Hepatocyte (in vitro differentiated cells): ENCODE data around the gene RXRA. TPM values are rescaled to one million over a fixed set of nuclear protein-coding genes. Genes with fewer than 3 reads are reported as not detected.

Experiments used
- DNase-seq: peaks from one replicate; pipeline ENCODE4 v3.0.0-alpha.2; 2016; ENCODE audit warnings: low spot score
- H2AFZ ChIP-seq: fragments of 200-600 bp; sonication (generic); 2 replicates; pipeline ENCODE4 v1.6.0; 2016; ENCODE audit warnings: antibody characterized with exemption, mild to moderate bottlenecking
- H3K27ac ChIP-seq: fragments of 200-600 bp; sonication (generic); 2 replicates; pipeline ENCODE4 v1.5.1; 2016; ENCODE audit warnings: mild to moderate bottlenecking
- H3K27me3 ChIP-seq: fragments of 200-600 bp; sonication (generic); 2 replicates; pipeline ENCODE4 v1.6.1; 2016
- H3K36me3 ChIP-seq: fragments of 200-600 bp; sonication (generic); replicated peaks from 2 replicates; pipeline ENCODE4 v1.5.1; 2016; ENCODE audit warnings: low read depth; ENCODE audit not compliant: insufficient read depth
- H3K4me1 ChIP-seq: fragments of 200-600 bp; sonication (generic); 2 replicates; pipeline ENCODE4 v1.5.1; 2016; ENCODE audit warnings: mild to moderate bottlenecking, moderate library complexity; ENCODE audit not compliant: insufficient read depth
- H3K4me2 ChIP-seq: fragments of 200-600 bp; sonication (generic); 2 replicates; pipeline ENCODE4 v1.6.0; 2016
- H3K4me3 ChIP-seq: fragments of 200-600 bp; sonication (generic); 2 replicates; pipeline ENCODE4 v1.5.1; 2016; ENCODE audit warnings: mild to moderate bottlenecking
- H3K79me2 ChIP-seq: fragments of 200-600 bp; sonication (generic); 2 replicates; pipeline ENCODE4 v1.6.0; 2017; ENCODE audit warnings: mild to moderate bottlenecking
- H3K9me2 ChIP-seq: fragments of 200-600 bp; sonication (generic); replicated peaks from 2 replicates; pipeline ENCODE4 v1.6.0; 2017; ENCODE audit warnings: mild to moderate bottlenecking; ENCODE audit not compliant: insufficient read depth
- H3K9me3 ChIP-seq: fragments of 200-600 bp; sonication (generic); 2 replicates; pipeline ENCODE4 v1.5.1; 2016; ENCODE audit warnings: low read depth, mild to moderate bottlenecking
- H4K20me1 ChIP-seq: fragments of 200-600 bp; sonication (generic); 2 replicates; pipeline ENCODE4 v1.6.0; 2016; ENCODE audit warnings: mild to moderate bottlenecking; ENCODE audit not compliant: insufficient read depth, poor library complexity, severe bottlenecking
- CTCF ChIP-seq: fragments of 200-600 bp; sonication (generic); IDR thresholded peaks from 2 replicates; pipeline ENCODE4 v1.5.1; 2016; ENCODE audit warnings: antibody characterized with exemption, mild to moderate bottlenecking; ENCODE audit not compliant: poor library complexity
- EZH2 ChIP-seq: fragments of 200-600 bp; sonication (generic); IDR thresholded peaks from 2 replicates; pipeline ENCODE4 v1.6.1; 2016; ENCODE audit warnings: antibody characterized with exemption, mild to moderate bottlenecking, borderline replicate concordance
- EZH2phosphoT487 ChIP-seq: fragments of 200-600 bp; sonication (generic); IDR thresholded peaks from one replicate; pipeline ENCODE4 v1.6.1; 2018; ENCODE audit warnings: antibody characterized with exemption, mild to moderate bottlenecking, low read depth, moderate library complexity; ENCODE audit not compliant: unreplicated experiment, severe bottlenecking
- WGBS: methylation state at CpG from one replicate; pipeline ENCODE4 v1.1.6; 2016; ENCODE audit warnings: low lambda C conversion rate; ENCODE audit errors: missing lambda C conversion rate; 5-methylcytosine and 5-hydroxymethylcytosine counted together
- polyA plus RNA-seq: library from polyadenylated mRNA; unstranded; fragments of >200 nt; fragmentation: Nextera tagmentation; extraction: Ambion mirVana; gene quantifications from 2 replicates; pipeline ENCODE4 v1.2.1, GENCODE V29; 2016
- total RNA-seq: library from RNA; depleted of rRNA; stranded (reverse); fragments of >200 nt; gene quantifications from 2 replicates; pipeline ENCODE4 v1.2.3, GENCODE V29; 2014

Gene RXRA
- total and polyA plus RNA-seq, 2 experiments from 2014 or later = 35.9 to 41.6 TPM

- H3K79me2 ChIP-seq = peaks cover 100% of the 10 kb centered on the region
- no peak overlapping the region for H3K4me2 ChIP-seq
- H3K27ac ChIP-seq = no peak overlapping the region
- H3K4me1 ChIP-seq = peaks cover 13% of the 10 kb centered on the region
- H3K36me3 ChIP-seq = no peaks in the 10 kb centered on the region
- no peaks in the 10 kb centered on the region for H3K9me3 ChIP-seq
- no peaks in the 10 kb centered on the region for H3K9me2 ChIP-seq
- no peak for TF ChIP-seq EZH2phosphoT487
- no peak for TF ChIP-seq CTCF
- TF ChIP-seq EZH2 = no peak
- DNase-seq = no peak
- peaks cover 100% of the 10 kb centered on the region for H4K20me1 ChIP-seq
- no peaks in the 10 kb centered on the region for H3K27me3 ChIP-seq
- no peak overlapping the region for H3K4me3 ChIP-seq
- no peak overlapping the region for H2AFZ ChIP-seq
- 84% methylated on average over 21 of the region's 21 CpGs for WGBS
Measured at GRCh38 chr9:134346840-134347583, 20.8 kb downstream of the RXRA start.

GRCh38 chr9:134347996-134348395, 21.7 kb downstream of the RXRA start:
- H3K9me2 ChIP-seq = no peaks in the 10 kb centered on the region
- H3K27me3 ChIP-seq = no peaks in the 10 kb centered on the region
- H4K20me1 ChIP-seq = peaks cover 100% of the 10 kb centered on the region
- WGBS = 89% methylated on average over 10 of the region's 10 CpGs
- no peak overlapping the region for H3K4me2 ChIP-seq
- H3K27ac ChIP-seq = no peak overlapping the region
- no peak overlapping the region for H2AFZ ChIP-seq
- H3K9me3 ChIP-seq = no peaks in the 10 kb centered on the region
- peaks cover 19% of the 10 kb centered on the region for H3K4me1 ChIP-seq
- H3K79me2 ChIP-seq = peaks cover 100% of the 10 kb centered on the region
- no peaks in the 10 kb centered on the region for H3K36me3 ChIP-seq
- TF ChIP-seq EZH2phosphoT487 (no peak), EZH2 (no peak), CTCF (no peak)
- H3K4me3 ChIP-seq = no peak overlapping the region
- DNase-seq = no peak

- no peaks in the 10 kb centered on the region for H3K36me3 ChIP-seq
- no peaks in the 10 kb centered on the region for H3K9me3 ChIP-seq
- H3K9me2 ChIP-seq = no peaks in the 10 kb centered on the region
- H3K4me1 ChIP-seq = peaks cover 23% of the 10 kb centered on the region
- 90% methylated on average over 27 of the region's 30 CpGs for WGBS
- no peak for TF ChIP-seq EZH2
- TF ChIP-seq CTCF = no peak
- TF ChIP-seq EZH2phosphoT487 = no peak
- no peaks in the 10 kb centered on the region for H3K27me3 ChIP-seq
- H3K79me2 ChIP-seq = peaks cover 100% of the 10 kb centered on the region
- H3K4me2 ChIP-seq = no peak overlapping the region
- peaks cover 100% of the 10 kb centered on the region for H4K20me1 ChIP-seq
- no peak overlapping the region for H3K4me3 ChIP-seq
- DNase-seq = no peak
- no peak overlapping the region for H2AFZ ChIP-seq
- no peak overlapping the region for H3K27ac ChIP-seq
Measured at GRCh38 chr9:134348404-134349155, 22.3 kb downstream of the RXRA start.
